Activated T-cell treated with anti-CD3 and anti-CD28 coated beads, Interleukin-2, amount 50 U/mL, for 4 hours (primary cell): ENCODE results near the gene DDB1. TPM values are rescaled to one million over a fixed set of nuclear protein-coding genes. Genes with fewer than 3 reads are reported as not detected.
A peak's percentile ranks its signal among the peaks of the same experiment; 100 is the strongest.
"Not testable (repeated sequence)": the region's sequence is repeated elsewhere in the genome, so short reads cannot be mapped to it uniquely, and the experiment has no call there.

Experiments
- ATAC-seq, 2 donors: fragments of 200-7000 bp; cut with Tn5 transposase; one replicate each; pipeline ENCODE4 v1.10.0; 2021
- DNase-seq: peaks from one replicate; pipeline ENCODE4 v3.0.0-alpha.2; 2020
- H3K27me3 Mint-ChIP-seq: one replicate; pipeline ENCODE4 v1.8.0; 2021; ENCODE audit warnings: low read depth, mixed read lengths
- H3K36me3 Mint-ChIP-seq: one replicate; pipeline ENCODE4 v1.8.0; 2022; ENCODE audit warnings: mixed read lengths; ENCODE audit not compliant: insufficient read depth
- H3K4me1 Mint-ChIP-seq: one replicate; pipeline ENCODE4 v1.8.0; 2021; ENCODE audit warnings: low read depth, mixed read lengths
- H3K4me3 Mint-ChIP-seq: one replicate; pipeline ENCODE4 v1.8.0; 2021; ENCODE audit warnings: mild to moderate bottlenecking, moderate library complexity, mixed read lengths
- H3K9me3 Mint-ChIP-seq: one replicate; pipeline ENCODE4 v1.8.0; 2021; ENCODE audit warnings: mixed read lengths
- total RNA-seq, 3 donors: library from RNA; stranded (reverse); gene quantifications; one replicate each; pipeline ENCODE4 v1.2.1, GENCODE V29; 2021

Gene DDB1
- total RNA-seq, 3 donors from 2014 or later: 313 to 358 (median 327) TPM

GRCh38 chr11:61266602-61267001 lies 66.3 kb downstream of the DDB1 start:
- H3K27me3 Mint-ChIP-seq: peaks cover 1% of the 10 kb centered on the region
- H3K4me1 Mint-ChIP-seq: no peaks in the 10 kb centered on the region

GRCh38 chr11:61265357-61265756 lies 67.5 kb downstream of the DDB1 start:
- Mint-ChIP-seq H3K9me3 (no peaks in the 10 kb centered on the region), H3K4me1 (no peaks in the 10 kb centered on the region), H3K36me3 (no peaks in the 10 kb centered on the region)

More at GRCh38 chr11:61266602-61267001, 66.3 kb downstream of the DDB1 start:
- H3K4me3 Mint-ChIP-seq: no peak overlapping the region
- ATAC-seq (no peak), DNase-seq (no peak)
- H3K36me3 Mint-ChIP-seq: no peaks in the 10 kb centered on the region
- H3K9me3 Mint-ChIP-seq: no peaks in the 10 kb centered on the region

GRCh38 chr11:61264795-61265194 lies 68.1 kb downstream of the DDB1 start:
- no peaks in the 10 kb centered on the region for H3K4me1 Mint-ChIP-seq
- no peaks in the 10 kb centered on the region for H3K36me3 Mint-ChIP-seq

More at GRCh38 chr11:61265357-61265756, 67.5 kb downstream of the DDB1 start:
- H3K27me3 Mint-ChIP-seq: peaks cover 1% of the 10 kb centered on the region
- DNase-seq: no peak
- no peak for ATAC-seq
- H3K4me3 Mint-ChIP-seq: no peak overlapping the region

GRCh38 chr11:61264371-61264770 lies 68.5 kb downstream of the DDB1 start:
- Mint-ChIP-seq H3K27me3 (peaks cover 1% of the 10 kb centered on the region), H3K4me1 (no peaks in the 10 kb centered on the region), H3K4me3 (no peak overlapping the region), H3K36me3 (no peaks in the 10 kb centered on the region), H3K9me3 (no peaks in the 10 kb centered on the region)
- ATAC-seq (no peak), DNase-seq (no peak)

More at GRCh38 chr11:61264795-61265194, 68.1 kb downstream of the DDB1 start:
- no peak for DNase-seq
- Mint-ChIP-seq H3K4me3 (no peak overlapping the region), H3K27me3 (peaks cover 1% of the 10 kb centered on the region), H3K9me3 (no peaks in the 10 kb centered on the region)
- no peak for ATAC-seq

- H3K27me3 Mint-ChIP-seq: no peaks in the 10 kb centered on the region
- no peak overlapping the region for H3K4me3 Mint-ChIP-seq
- no peaks in the 10 kb centered on the region for H3K36me3 Mint-ChIP-seq
- no peaks in the 10 kb centered on the region for H3K4me1 Mint-ChIP-seq
- no peaks in the 10 kb centered on the region for H3K9me3 Mint-ChIP-seq
- DNase-seq (no peak), ATAC-seq (no peak)
Measured at GRCh38 chr11:61259363-61259762, 73.5 kb downstream of the DDB1 start.

- Mint-ChIP-seq H3K4me1 (no peaks in the 10 kb centered on the region), H3K27me3 (no peaks in the 10 kb centered on the region), H3K4me3 (no peak overlapping the region), H3K9me3 (no peaks in the 10 kb centered on the region), H3K36me3 (no peaks in the 10 kb centered on the region)
- no peak for DNase-seq
- ATAC-seq: no peak
Measured at GRCh38 chr11:61258546-61258945, 74.4 kb downstream of the DDB1 start.

- Mint-ChIP-seq H3K36me3 (no peaks in the 10 kb centered on the region), H3K4me3 (no peak overlapping the region), H3K27me3 (no peaks in the 10 kb centered on the region), H3K4me1 (no peaks in the 10 kb centered on the region), H3K9me3 (no peaks in the 10 kb centered on the region)
- DNase-seq (no peak), ATAC-seq (no peak)
Measured at GRCh38 chr11:61256710-61257482, 76.0 kb downstream of the DDB1 start.

- H3K4me3 Mint-ChIP-seq: no peak overlapping the region
- DNase-seq: peak; percentile 49
- no peaks in the 10 kb centered on the region for H3K4me1 Mint-ChIP-seq
- peak; percentile 84 to 88 for ATAC-seq
- no peaks in the 10 kb centered on the region for H3K9me3 Mint-ChIP-seq
- H3K36me3 Mint-ChIP-seq: no peaks in the 10 kb centered on the region
- H3K27me3 Mint-ChIP-seq: peaks cover 5% of the 10 kb centered on the region
Measured at GRCh38 chr11:61254403-61255025, 78.4 kb downstream of the DDB1 start.

GRCh38 chr11:61252332-61252731 lies 80.6 kb downstream of the DDB1 start:
- not testable (repeated sequence) for H3K36me3 Mint-ChIP-seq, DNase-seq, H3K4me3 Mint-ChIP-seq, H3K9me3 Mint-ChIP-seq, H3K27me3 Mint-ChIP-seq, ATAC-seq, H3K4me1 Mint-ChIP-seq

GRCh38 chr11:61250796-61251765 lies 81.8 kb downstream of the DDB1 start:
- DNase-seq, H3K27me3 Mint-ChIP-seq, H3K4me1 Mint-ChIP-seq, H3K4me3 Mint-ChIP-seq, H3K9me3 Mint-ChIP-seq, ATAC-seq, H3K36me3 Mint-ChIP-seq: not testable (repeated sequence)

Other genes with a start within 250 kb of the DDB1 start
- gene CD5, start 230.6 kb downstream of the DDB1 start, total RNA-seq: 100 to 1,000 TPM; 318 to 420 (median 359) TPM
- gene VPS37C, start 171.7 kb downstream of the DDB1 start, total RNA-seq: 10 to 100 TPM; 16.1 to 18.4 (median 17.0) TPM
- not detected for gene PGA3, start 129.6 kb downstream of the DDB1 start, total RNA-seq
- gene PGA4, start 110.8 kb downstream of the DDB1 start, total RNA-seq: not detected
- not detected for gene PGA5, start 91.9 kb downstream of the DDB1 start, total RNA-seq
- gene VWCE, start 37.8 kb downstream of the DDB1 start, total RNA-seq: 10 to 100 TPM; 10.2 to 21.0 (median 15.5) TPM
- 10 to 100 TPM; 50.8 to 51.4 (median 51.1) TPM for gene TKFC, start 123 bp upstream of the DDB1 start, total RNA-seq
- 10 to 100 TPM; 28.8 to 35.2 (median 33.3) TPM for gene CYB561A3, start 28.8 kb upstream of the DDB1 start, total RNA-seq
- 10 to 100 TPM; 74.2 to 91.5 (median 81.2) TPM for gene TMEM138, start 29.3 kb upstream of the DDB1 start, total RNA-seq
- gene TMEM216, start 59.5 kb upstream of the DDB1 start, total RNA-seq: 10 to 100 TPM; 12.0 to 15.3 (median 14.0) TPM
- gene CPSF7, start 96.9 kb upstream of the DDB1 start, total RNA-seq: 100 to 1,000 TPM; 131 to 142 (median 138) TPM
- 10 to 100 TPM; 48.4 to 55.8 (median 49.3) TPM for gene SDHAF2, start 97.0 kb upstream of the DDB1 start, total RNA-seq
- not detected for gene LRRC10B, start 175.6 kb upstream of the DDB1 start, total RNA-seq
- under 1 TPM; 0.35 to 0.66 (median 0.38) TPM for gene SYT7, start 248.0 kb upstream of the DDB1 start, total RNA-seq